Upper lobe of left lung (tissue), 6 donors: ENCODE data around the gene MYDGF. TPM values are rescaled to one million over a fixed set of nuclear protein-coding genes. Genes with fewer than 3 reads are reported as not detected.

ENCODE experiments used
- ATAC-seq, 2 donors: fragments of 200-7000 bp; cut with Tn5 transposase; one replicate each; pipeline ENCODE4 v1.9.1; 2022; ENCODE audit warnings: mild to moderate bottlenecking in 2 of 2, moderate library complexity in 2 of 2; ENCODE audit not compliant: low FRiP score in 2 of 2
- DNase-seq, 2 donors: peaks; one replicate each; pipeline ENCODE4 v3.0.0-alpha.2; 2019 to 2020
- H3K27ac ChIP-seq, 4 donors: fragments of 200-600 bp; sonication (generic); one replicate each; pipeline ENCODE4 v1.5.1; 2016 to 2019
- H3K27me3 ChIP-seq, 4 donors: fragments of 200-600 bp; sonication (generic); one replicate each; pipeline ENCODE4 v1.5.1; 2017 to 2019
- H3K36me3 ChIP-seq, 4 donors: fragments of 200-600 bp; sonication (generic); one replicate each; pipeline ENCODE4 v1.5.1; 2016 to 2019
- H3K4me1 ChIP-seq, 4 donors: fragments of 200-600 bp; sonication (generic); one replicate each; pipeline ENCODE4 v1.5.1; 2018 to 2019
- H3K4me3 ChIP-seq, 4 donors: fragments of 200-600 bp; sonication (generic); one replicate each; pipeline ENCODE4 v1.5.1; 2017 to 2019; ENCODE audit warnings: mild to moderate bottlenecking in 2 of 4, moderate library complexity in 1 of 4
- H3K9me3 ChIP-seq, 4 donors: fragments of 200-600 bp; sonication (generic); one replicate each; pipeline ENCODE4 v1.5.1; 2018 to 2019
- EP300 ChIP-seq, 4 donors: sonication (generic); formaldehyde crosslinking; IDR thresholded peaks; one replicate each; pipeline ENCODE4 v1.5.1; 2017; ENCODE audit warnings: antibody characterized with exemption in 4 of 4, control low read depth in 2 of 4
- POLR2A ChIP-seq, 4 donors: fragments of 450-650 bp; IDR thresholded peaks; one replicate each; pipeline ENCODE4 v1.5.1; 2016 to 2017; ENCODE audit warnings: antibody characterized with exemption in 4 of 4, mild to moderate bottlenecking in 2 of 4
- POLR2AphosphoS5 ChIP-seq, 2 donors: sonication (generic); formaldehyde crosslinking; IDR thresholded peaks; one replicate each; pipeline ENCODE4 v1.5.1; 2017; ENCODE audit warnings: antibody characterized with exemption in 2 of 2
- WGBS, 2 donors: methylation state at CpG; one replicate each; pipeline ENCODE4 v1.1.5; 2017 to 2018; 5-methylcytosine and 5-hydroxymethylcytosine counted together
- total RNA-seq, 6 donors: library from RNA; depleted of rRNA in 4 of 6; stranded (reverse); fragments of >200 nt in 4 of 6; gene quantifications; one replicate each; pipeline versions ENCODE4 v1.1.0 to v1.2.1, GENCODE V29; 2016 to 2021
- TF ChIP-seq, protein P1 (sequence below), 6 experiments: fragments of 450-650 bp in 4 of 6; fragments of 200-600 bp in 2 of 6; sonication (generic) in 2 of 6; IDR thresholded peaks; one replicate each; pipeline ENCODE4 v1.5.1; 2016 to 2019; ENCODE audit warnings: antibody characterized with exemption in 6 of 6
- donor health status: DM: no; HTN: no; CAD: no; lungs with moderate emphysema.
- donor health status: DM: no; HTN: yes; CAD: no; lungs with severe emphysema.

MYDGF gene
- total RNA-seq, 6 donors from 2014 or later, result 6.3 to 121 (median 67.1) TPM

DNA sequence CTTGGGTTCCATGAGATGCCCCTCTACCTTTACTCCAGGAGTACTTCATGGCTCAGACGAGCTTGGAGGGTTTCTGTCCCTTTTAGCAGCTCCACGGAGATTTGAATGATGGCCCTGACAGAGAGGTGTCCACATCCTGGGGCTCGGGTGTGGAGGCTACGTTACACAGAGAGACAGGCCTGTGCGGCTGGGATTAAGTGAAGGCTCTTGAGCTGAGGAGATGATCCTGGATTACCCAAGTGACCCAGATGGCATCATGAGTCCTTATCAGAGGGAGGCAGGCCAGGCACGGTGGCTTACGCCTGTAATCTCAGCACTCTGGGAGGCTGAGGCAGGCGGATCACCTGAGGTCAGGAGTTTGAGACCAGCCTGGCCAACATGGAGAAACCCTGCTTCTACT lies 41.1 kb upstream of the MYDGF start:
- Histone ChIP-seq H3K4me1 (peaks cover 23 to 51% (median 37%) of the 10 kb centered on the region in 4 donors), H3K36me3 (peaks cover 17 to 79% (median 49%) of the 10 kb centered on the region in 4 donors), H3K27me3 (no peaks in the 10 kb centered on the region), H3K4me3 (no peak overlapping the region), H3K27ac (no peak overlapping the region), H3K9me3 (no peaks in the 10 kb centered on the region)
- TF ChIP-seq, protein P1, sequence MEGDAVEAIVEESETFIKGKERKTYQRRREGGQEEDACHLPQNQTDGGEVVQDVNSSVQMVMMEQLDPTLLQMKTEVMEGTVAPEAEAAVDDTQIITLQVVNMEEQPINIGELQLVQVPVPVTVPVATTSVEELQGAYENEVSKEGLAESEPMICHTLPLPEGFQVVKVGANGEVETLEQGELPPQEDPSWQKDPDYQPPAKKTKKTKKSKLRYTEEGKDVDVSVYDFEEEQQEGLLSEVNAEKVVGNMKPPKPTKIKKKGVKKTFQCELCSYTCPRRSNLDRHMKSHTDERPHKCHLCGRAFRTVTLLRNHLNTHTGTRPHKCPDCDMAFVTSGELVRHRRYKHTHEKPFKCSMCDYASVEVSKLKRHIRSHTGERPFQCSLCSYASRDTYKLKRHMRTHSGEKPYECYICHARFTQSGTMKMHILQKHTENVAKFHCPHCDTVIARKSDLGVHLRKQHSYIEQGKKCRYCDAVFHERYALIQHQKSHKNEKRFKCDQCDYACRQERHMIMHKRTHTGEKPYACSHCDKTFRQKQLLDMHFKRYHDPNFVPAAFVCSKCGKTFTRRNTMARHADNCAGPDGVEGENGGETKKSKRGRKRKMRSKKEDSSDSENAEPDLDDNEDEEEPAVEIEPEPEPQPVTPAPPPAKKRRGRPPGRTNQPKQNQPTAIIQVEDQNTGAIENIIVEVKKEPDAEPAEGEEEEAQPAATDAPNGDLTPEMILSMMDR (IDR thresholded peaks at IDR 0.05), result no peak
- no peak for TF ChIP-seq POLR2AphosphoS5 (IDR thresholded peaks at IDR 0.05)
- TF ChIP-seq EP300 (IDR thresholded peaks at IDR 0.05), result no peak
- TF ChIP-seq POLR2A (IDR thresholded peaks at IDR 0.05), result no peak
- no peak for ATAC-seq
- 98 to 100% methylated on average over 1 to 8 of the region's 8 CpGs for WGBS, 2 donors
- DNase-seq, result no peak

DNA sequence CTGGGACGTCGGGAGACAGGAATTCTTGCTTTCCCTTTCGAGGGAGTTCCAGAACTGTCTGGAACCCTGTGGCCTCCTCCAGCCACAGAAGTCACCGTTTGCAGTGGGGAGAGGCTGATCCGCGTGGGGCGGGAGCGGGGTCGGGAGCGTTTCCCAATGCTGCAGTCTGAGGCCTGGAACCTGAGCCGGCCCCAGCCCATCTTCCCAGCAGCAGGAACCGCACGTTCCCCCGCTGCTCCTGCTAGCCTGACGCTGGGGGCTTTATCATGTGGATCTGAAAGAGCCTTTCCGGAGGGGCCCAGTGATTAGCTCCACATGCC lies 40.1 kb upstream of the MYDGF start:
- Histone ChIP-seq H3K27ac (peak overlapping the region in 3 of 4 donors; percentile 66 to 73 (median 67)), H3K4me1 (peaks cover 26 to 43% (median 37%) of the 10 kb centered on the region in 4 donors), H3K36me3 (peaks cover 17 to 77% (median 48%) of the 10 kb centered on the region in 4 donors), H3K4me3 (no peak overlapping the region), H3K9me3 (no peaks in the 10 kb centered on the region), H3K27me3 (no peaks in the 10 kb centered on the region)
- TF ChIP-seq POLR2AphosphoS5 (IDR thresholded peaks at IDR 0.05), result no peak
- TF ChIP-seq, protein P1 (IDR thresholded peaks at IDR 0.05), result no peak
- TF ChIP-seq EP300 (IDR thresholded peaks at IDR 0.05), result no peak
- no peak for TF ChIP-seq POLR2A (IDR thresholded peaks at IDR 0.05)
- ATAC-seq (no peak), DNase-seq (no peak)
- WGBS, 2 donors, result 87 to 95% methylated on average over 5 to 16 of the region's 16 CpGs

DNA sequence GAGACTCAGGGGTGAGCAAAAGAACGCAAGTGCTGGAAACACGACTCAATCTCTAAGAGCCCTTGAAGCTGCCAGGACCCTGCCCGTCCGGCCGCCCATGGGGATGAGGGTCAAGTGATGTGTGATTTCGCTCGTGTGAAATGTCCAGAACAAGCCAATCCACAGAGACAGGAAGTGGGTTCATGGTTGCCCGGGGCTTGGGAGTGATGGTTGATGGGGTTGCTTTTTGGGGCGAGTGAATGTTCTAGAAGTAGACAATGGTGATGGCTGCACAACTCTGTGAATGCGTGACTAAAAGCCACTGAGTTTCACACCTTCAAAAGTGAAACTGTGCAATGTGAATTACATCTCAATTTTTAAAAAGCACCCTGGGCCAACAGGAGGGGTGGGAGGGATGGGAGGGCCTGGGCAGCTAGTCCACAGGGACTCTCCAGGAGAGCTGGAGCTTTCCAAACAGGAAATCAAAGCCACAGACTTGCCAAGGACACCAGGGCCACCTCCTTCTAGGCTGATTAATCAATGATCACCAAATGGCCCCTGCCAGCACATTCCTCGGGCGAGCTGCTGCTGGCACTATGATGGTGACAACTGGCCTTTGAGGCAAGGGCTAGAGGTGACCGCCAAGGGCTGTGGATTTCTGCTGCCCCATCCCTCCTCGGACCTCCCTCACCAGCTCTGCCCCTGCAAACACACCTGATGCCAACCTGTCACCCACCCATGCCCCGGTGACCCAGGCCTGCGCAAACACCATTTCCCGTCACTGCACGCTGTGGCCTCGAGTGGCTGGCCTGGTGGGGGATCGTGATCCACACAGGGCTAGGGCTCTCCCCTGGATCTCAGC lies 39.5 kb upstream of the MYDGF start:
- 76 to 80% methylated on average over 17 to 20 of the region's 20 CpGs for WGBS, 2 donors
- TF ChIP-seq POLR2AphosphoS5 (IDR thresholded peaks at IDR 0.05) (no peak), POLR2A (IDR thresholded peaks at IDR 0.05) (no peak), EP300 (IDR thresholded peaks at IDR 0.05) (no peak)
- TF ChIP-seq, protein P1 (IDR thresholded peaks at IDR 0.05), result no peak
- Histone ChIP-seq H3K27ac (peak overlapping the region in 3 of 4 donors; percentile 66 to 73 (median 67)), H3K4me1 (peaks cover 26 to 45% (median 34%) of the 10 kb centered on the region in 4 donors), H3K27me3 (no peaks in the 10 kb centered on the region), H3K9me3 (no peaks in the 10 kb centered on the region), H3K36me3 (peaks cover 17 to 79% (median 49%) of the 10 kb centered on the region in 4 donors), H3K4me3 (no peak overlapping the region)
- no peak for DNase-seq
- ATAC-seq, result no peak

DNA sequence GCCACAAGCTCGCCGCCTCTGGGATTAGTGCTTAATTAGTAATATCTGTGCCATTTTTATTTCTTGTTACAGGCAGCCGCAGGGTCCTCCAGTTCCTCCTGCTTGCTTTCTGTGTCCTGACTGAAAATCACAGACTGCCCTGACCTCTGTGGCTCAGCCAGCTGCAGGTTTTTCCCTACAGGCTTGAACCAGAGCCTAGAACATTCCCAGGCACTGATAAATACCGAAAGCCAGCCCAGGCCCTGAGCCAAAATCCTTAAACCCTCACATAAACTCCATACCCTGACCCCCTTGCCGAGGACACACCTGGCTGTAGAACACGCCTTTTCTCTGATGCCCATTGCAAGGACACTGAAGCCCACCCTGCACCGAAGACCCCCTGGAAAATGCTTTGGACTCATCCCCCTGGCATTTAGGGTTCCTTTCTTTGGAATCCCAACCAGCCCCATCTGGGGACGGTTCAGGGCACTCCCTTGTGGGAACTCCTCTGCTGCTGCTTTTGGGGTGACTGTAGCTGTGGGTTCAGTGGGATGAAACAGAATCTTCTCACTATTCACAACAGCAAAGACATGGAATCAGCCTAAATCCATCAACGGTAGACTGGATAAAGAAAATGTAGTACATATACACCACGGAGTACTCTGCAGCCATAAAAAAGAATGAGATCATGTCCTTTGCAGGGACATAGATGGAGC lies 38.0 kb upstream of the MYDGF start:
- Histone ChIP-seq H3K36me3 (peaks cover 19 to 79% (median 49%) of the 10 kb centered on the region in 4 donors), H3K9me3 (no peaks in the 10 kb centered on the region), H3K27ac (peak overlapping the region in 3 of 4 donors; percentile 31 to 73 (median 67)), H3K4me3 (no peak overlapping the region), H3K4me1 (peaks cover 26 to 44% (median 30%) of the 10 kb centered on the region in 4 donors), H3K27me3 (no peaks in the 10 kb centered on the region)
- WGBS, 2 donors, result 81 to 86% methylated on average over 9 to 10 of the region's 10 CpGs
- no peak for DNase-seq
- ATAC-seq, result peak in 1 of 2 donors; percentile 9
- TF ChIP-seq EP300 (IDR thresholded peaks at IDR 0.05) (no peak), POLR2A (IDR thresholded peaks at IDR 0.05) (no peak), POLR2AphosphoS5 (IDR thresholded peaks at IDR 0.05) (no peak)
- TF ChIP-seq, protein P1 (IDR thresholded peaks at IDR 0.05), result no peak
